Tibial nerve (tissue), 4 donors: ENCODE data around the gene CELSR1. TPM values are rescaled to one million over a fixed set of nuclear protein-coding genes. Genes with fewer than 3 reads are reported as not detected.
A peak's percentile ranks its signal among the peaks of the same experiment; 100 is the strongest.

Experiments
- DNase-seq, 2 donors: peaks; one replicate each; pipeline ENCODE4 v3.0.0-alpha.2; 2019; ENCODE audit warnings: low spot score in 2 of 2
- H3K27ac ChIP-seq, 4 donors: fragments of 200-600 bp; sonication (generic) in 3 of 4; one replicate each; pipeline ENCODE4 v1.5.1; 2017 to 2019; ENCODE audit warnings: mild to moderate bottlenecking in 1 of 4
- H3K27me3 ChIP-seq, 2 donors: fragments of 200-600 bp; sonication (generic) in 1 of 2; one replicate each; pipeline versions ENCODE4 v1.5.1 to v1.6.0; 2017 to 2019
- H3K36me3 ChIP-seq, 3 donors: fragments of 200-600 bp; sonication (generic); one replicate each; pipeline ENCODE4 v1.5.1; 2018 to 2019
- H3K4me1 ChIP-seq, 4 donors: fragments of 200-600 bp; sonication (generic) in 3 of 4; one replicate each; pipeline ENCODE4 v1.5.1; 2017 to 2019
- H3K4me3 ChIP-seq, 4 donors: fragments of 200-600 bp; sonication (generic) in 3 of 4; one replicate each; pipeline ENCODE4 v1.5.1; 2017 to 2019; ENCODE audit warnings: mild to moderate bottlenecking in 1 of 4, moderate library complexity in 1 of 4
- H3K9me3 ChIP-seq, 4 donors: fragments of 200-600 bp; sonication (generic) in 3 of 4; one replicate each; pipeline ENCODE4 v1.5.1; 2017 to 2019
- EP300 ChIP-seq, 2 donors: sonication (generic); formaldehyde crosslinking; IDR thresholded peaks; one replicate each; pipeline ENCODE4 v1.6.1; 2017; ENCODE audit warnings: antibody characterized with exemption in 2 of 2, mild to moderate bottlenecking in 1 of 2
- POLR2A ChIP-seq, 2 donors: fragments of 450-650 bp; IDR thresholded peaks; one replicate each; pipeline ENCODE4 v1.6.1; 2017; ENCODE audit warnings: antibody characterized with exemption in 2 of 2, mild to moderate bottlenecking in 2 of 2, moderate library complexity in 2 of 2
- WGBS, 2 donors: methylation state at CpG; one replicate each; pipeline ENCODE4 v1.1.5; 2018; 5-methylcytosine and 5-hydroxymethylcytosine counted together
- total RNA-seq, 4 donors: library from RNA; depleted of rRNA; stranded (reverse); fragments of >200 nt; gene quantifications; one replicate each; pipeline ENCODE4 v1.1.0, GENCODE V29; 2016
- TF ChIP-seq, protein P1 (sequence below), 5 experiments: fragments of 200-600 bp in 3 of 5; fragments of 450-650 bp in 2 of 5; sonication (generic) in 3 of 5; IDR thresholded peaks; one replicate each; pipeline ENCODE4 v1.5.1; 2016 to 2019; ENCODE audit warnings: antibody characterized with exemption in 5 of 5, mild to moderate bottlenecking in 3 of 5, moderate library complexity in 2 of 5

CELSR1 gene
- total RNA-seq, 4 donors from 2014 or later, result 1.0 to 5.9 (median 2.6) TPM

- Histone ChIP-seq H3K36me3 (no peaks in the 10 kb centered on the region), H3K27me3 (peaks cover 0 to 34% of the 10 kb centered on the region in 2 donors), H3K27ac (no peak overlapping the region), H3K9me3 (no peaks in the 10 kb centered on the region), H3K4me3 (no peak overlapping the region), H3K4me1 (peaks cover 0 to 40% (median 11%) of the 10 kb centered on the region in 4 donors)
- 48 to 53% methylated on average over 14 to 19 of the region's 27 CpGs for WGBS, 2 donors
- no peak for TF ChIP-seq POLR2A (IDR thresholded peaks at IDR 0.05)
- TF ChIP-seq, protein P1, sequence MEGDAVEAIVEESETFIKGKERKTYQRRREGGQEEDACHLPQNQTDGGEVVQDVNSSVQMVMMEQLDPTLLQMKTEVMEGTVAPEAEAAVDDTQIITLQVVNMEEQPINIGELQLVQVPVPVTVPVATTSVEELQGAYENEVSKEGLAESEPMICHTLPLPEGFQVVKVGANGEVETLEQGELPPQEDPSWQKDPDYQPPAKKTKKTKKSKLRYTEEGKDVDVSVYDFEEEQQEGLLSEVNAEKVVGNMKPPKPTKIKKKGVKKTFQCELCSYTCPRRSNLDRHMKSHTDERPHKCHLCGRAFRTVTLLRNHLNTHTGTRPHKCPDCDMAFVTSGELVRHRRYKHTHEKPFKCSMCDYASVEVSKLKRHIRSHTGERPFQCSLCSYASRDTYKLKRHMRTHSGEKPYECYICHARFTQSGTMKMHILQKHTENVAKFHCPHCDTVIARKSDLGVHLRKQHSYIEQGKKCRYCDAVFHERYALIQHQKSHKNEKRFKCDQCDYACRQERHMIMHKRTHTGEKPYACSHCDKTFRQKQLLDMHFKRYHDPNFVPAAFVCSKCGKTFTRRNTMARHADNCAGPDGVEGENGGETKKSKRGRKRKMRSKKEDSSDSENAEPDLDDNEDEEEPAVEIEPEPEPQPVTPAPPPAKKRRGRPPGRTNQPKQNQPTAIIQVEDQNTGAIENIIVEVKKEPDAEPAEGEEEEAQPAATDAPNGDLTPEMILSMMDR (IDR thresholded peaks at IDR 0.05), result peak; percentile 84 to 91 (median 89)
- no peak for TF ChIP-seq EP300 (IDR thresholded peaks at IDR 0.05)
- DNase-seq, result peak; percentile 31 to 47
Measured at GRCh38 chr22:46542011-46542985, 4.9 kb upstream of the CELSR1 start.

DNA sequence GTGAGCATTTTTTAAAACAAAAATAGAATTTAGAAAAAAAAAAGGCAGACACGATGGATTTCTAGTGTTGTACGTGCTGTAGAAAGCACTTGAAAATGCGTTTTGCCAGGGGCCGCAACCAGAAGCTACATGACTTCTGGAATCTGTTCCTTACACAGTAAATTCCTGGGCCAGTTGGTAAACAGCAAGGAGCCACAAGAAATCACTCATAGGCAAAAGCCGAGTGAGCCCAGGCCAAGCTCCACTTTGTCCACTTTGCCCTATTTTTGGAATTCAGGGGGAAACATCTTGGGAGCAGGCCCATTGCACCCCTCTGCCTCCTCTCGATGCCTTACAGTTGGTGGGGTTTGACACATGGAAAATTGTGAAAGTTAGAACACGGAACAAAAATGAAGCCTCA lies 4.1 kb upstream of the CELSR1 start:
- no peak for TF ChIP-seq POLR2A (IDR thresholded peaks at IDR 0.05)
- TF ChIP-seq, protein P1 (IDR thresholded peaks at IDR 0.05), result no peak
- TF ChIP-seq EP300 (IDR thresholded peaks at IDR 0.05), result no peak
- Histone ChIP-seq H3K36me3 (no peaks in the 10 kb centered on the region), H3K4me1 (peaks cover 0 to 35% (median 8%) of the 10 kb centered on the region in 4 donors), H3K4me3 (no peak overlapping the region), H3K27me3 (peaks cover 0 to 34% of the 10 kb centered on the region in 2 donors), H3K27ac (no peak overlapping the region), H3K9me3 (no peaks in the 10 kb centered on the region)
- no peak for DNase-seq
- WGBS, 2 donors, result 84 to 89% methylated on average over 7 of the region's 7 CpGs

- TF ChIP-seq, protein P1 (IDR thresholded peaks at IDR 0.05), result no peak
- TF ChIP-seq EP300 (IDR thresholded peaks at IDR 0.05) (no peak), POLR2A (IDR thresholded peaks at IDR 0.05) (no peak)
- H3K36me3 ChIP-seq, result no peaks in the 10 kb centered on the region
- WGBS, 2 donors, result 94 to 97% methylated on average over 5 of the region's 5 CpGs
- H3K4me3 ChIP-seq, result no peak overlapping the region
- H3K4me1 ChIP-seq, result peaks cover 0 to 29% (median 8%) of the 10 kb centered on the region in 4 donors
- no peak for DNase-seq
- H3K27ac ChIP-seq, result no peak overlapping the region
- no peaks in the 10 kb centered on the region for H3K9me3 ChIP-seq
- peaks cover 0 to 39% of the 10 kb centered on the region in 2 donors for H3K27me3 ChIP-seq
Measured at GRCh38 chr22:46540874-46541273, 3.5 kb upstream of the CELSR1 start.

GRCh38 chr22:46539169-46539568 lies 1.7 kb upstream of the CELSR1 start:
- no peak for TF ChIP-seq POLR2A (IDR thresholded peaks at IDR 0.05)
- no peak for TF ChIP-seq EP300 (IDR thresholded peaks at IDR 0.05)
- TF ChIP-seq, protein P1 (IDR thresholded peaks at IDR 0.05), result no peak
- 35 to 46% methylated on average over 9 of the region's 9 CpGs for WGBS, 2 donors
- no peak for DNase-seq
- no peaks in the 10 kb centered on the region for H3K36me3 ChIP-seq
- no peak overlapping the region for H3K4me3 ChIP-seq
- H3K27me3 ChIP-seq, result peaks cover 0 to 46% of the 10 kb centered on the region in 2 donors
- H3K27ac ChIP-seq, result no peak overlapping the region
- peaks cover 0 to 25% (median 8%) of the 10 kb centered on the region in 4 donors for H3K4me1 ChIP-seq
- no peaks in the 10 kb centered on the region for H3K9me3 ChIP-seq

- Histone ChIP-seq H3K36me3 (no peaks in the 10 kb centered on the region), H3K27ac (no peak overlapping the region), H3K4me3 (peak overlapping the region in 3 of 4 donors; percentile 27 to 50 (median 28)), H3K27me3 (peaks cover 0 to 46% of the 10 kb centered on the region in 2 donors), H3K9me3 (no peaks in the 10 kb centered on the region), H3K4me1 (peaks cover 0 to 25% (median 8%) of the 10 kb centered on the region in 4 donors)
- 4% methylated on average over 12 to 13 of the region's 13 CpGs for WGBS, 2 donors
- no peak for DNase-seq
- no peak for TF ChIP-seq POLR2A (IDR thresholded peaks at IDR 0.05)
- TF ChIP-seq, protein P1 (IDR thresholded peaks at IDR 0.05), result no peak
- TF ChIP-seq EP300 (IDR thresholded peaks at IDR 0.05), result no peak
Measured at GRCh38 chr22:46538814-46539160, 1.4 kb upstream of the CELSR1 start.
